Activated CD4-positive, alpha-beta T cell treated with anti-CD3 and anti-CD28 coated beads, Interleukin-2, amount 10 ng/mL, durations not matched to agents 24 days and 14 days (primary cell): ENCODE measurements around the gene RBSN. TPM values are rescaled to one million over a fixed set of nuclear protein-coding genes. Genes with fewer than 3 reads are reported as not detected.

Experiments
- DNase-seq: peaks from one replicate; pipeline ENCODE4 v3.0.0; 2022
- H3K27ac Mint-ChIP-seq: one replicate; pipeline ENCODE4 v1.8.0; 2022; ENCODE audit warnings: mild to moderate bottlenecking, mixed read lengths
- H3K27me3 Mint-ChIP-seq: one replicate; pipeline ENCODE4 v1.8.0; 2022; ENCODE audit warnings: mixed read lengths
- H3K36me3 Mint-ChIP-seq: one replicate; pipeline ENCODE4 v1.8.0; 2022; ENCODE audit warnings: low read depth, mild to moderate bottlenecking, mixed read lengths
- H3K4me1 Mint-ChIP-seq: one replicate; pipeline ENCODE4 v1.8.0; 2021; ENCODE audit warnings: mixed read lengths
- H3K4me3 Mint-ChIP-seq: one replicate; pipeline ENCODE4 v1.8.0; 2022; ENCODE audit warnings: mild to moderate bottlenecking, moderate library complexity, mixed read lengths
- H3K9me3 Mint-ChIP-seq: one replicate; pipeline ENCODE4 v1.8.0; 2021; ENCODE audit warnings: mixed read lengths
- intact Hi-C: fragments of 100-400 bp; cut with micrococcal nuclease; formaldehyde crosslinking; loops from one replicate; pipeline ENCODE4 v1.15.1; 2023
- total RNA-seq: library from RNA; stranded (reverse); gene quantifications from 2 replicates; pipeline ENCODE4 v1.2.3, GENCODE V29; 2022

RBSN gene
- total RNA-seq, 1 donor from 2014 or later, result 15.0 TPM

GRCh38 chr3:15043408-15044171 lies 55.4 kb downstream of the RBSN start:
- no peak overlapping the region for H3K4me3 Mint-ChIP-seq
- peaks cover 69% of the 10 kb centered on the region for H3K36me3 Mint-ChIP-seq
- intact Hi-C loops, result no loop called here
- no peaks in the 10 kb centered on the region for H3K27me3 Mint-ChIP-seq
- peaks cover 25% of the 10 kb centered on the region for H3K4me1 Mint-ChIP-seq
- H3K9me3 Mint-ChIP-seq, result no peaks in the 10 kb centered on the region
- no peak for DNase-seq
- H3K27ac Mint-ChIP-seq, result no peak overlapping the region

DNA sequence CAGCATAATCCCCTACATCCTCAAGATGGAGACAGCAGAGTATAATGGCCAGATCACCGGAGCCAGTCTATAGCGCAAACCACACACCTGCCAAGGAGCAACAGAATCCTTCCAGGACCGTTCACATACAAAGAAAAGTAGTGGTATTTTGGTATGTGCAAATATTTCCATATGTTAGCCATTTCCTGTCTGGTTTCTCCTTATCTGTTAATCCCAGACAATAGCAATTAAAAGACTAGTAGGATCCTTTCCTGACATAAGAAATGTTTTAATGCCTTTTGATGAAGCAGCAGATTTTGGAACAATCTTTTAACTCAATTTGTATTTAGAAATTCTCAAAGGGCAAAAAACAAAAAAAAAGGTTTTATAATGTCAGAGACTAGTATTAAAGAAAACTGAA lies 56.0 kb downstream of the RBSN start:
- H3K4me3 Mint-ChIP-seq, result no peak overlapping the region
- intact Hi-C loops, result no loop called here
- H3K27me3 Mint-ChIP-seq, result no peaks in the 10 kb centered on the region
- no peaks in the 10 kb centered on the region for H3K9me3 Mint-ChIP-seq
- no peak for DNase-seq
- H3K4me1 Mint-ChIP-seq, result peaks cover 25% of the 10 kb centered on the region
- peaks cover 68% of the 10 kb centered on the region for H3K36me3 Mint-ChIP-seq
- no peak overlapping the region for H3K27ac Mint-ChIP-seq

DNA sequence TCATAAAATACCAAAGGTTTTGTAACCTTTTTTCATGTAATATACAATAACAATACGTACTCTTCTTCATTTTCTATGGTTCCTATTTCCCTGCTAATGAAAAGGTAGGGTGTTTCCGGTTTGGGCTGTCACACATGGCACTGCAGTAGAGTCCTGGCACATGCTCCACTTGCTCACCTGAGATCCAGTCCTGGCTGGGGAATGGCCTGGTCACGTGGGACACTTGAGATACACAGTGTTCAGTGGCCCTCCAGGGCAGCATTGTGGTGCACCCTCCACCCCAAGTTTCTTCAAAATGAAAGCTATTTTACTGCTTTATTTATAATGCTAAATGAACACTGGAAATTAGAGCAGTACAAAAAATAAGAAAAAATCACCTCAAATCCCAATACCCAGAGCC lies 57.0 kb downstream of the RBSN start:
- Mint-ChIP-seq H3K9me3 (no peaks in the 10 kb centered on the region), H3K36me3 (peaks cover 69% of the 10 kb centered on the region), H3K27ac (no peak overlapping the region), H3K4me3 (no peak overlapping the region), H3K27me3 (no peaks in the 10 kb centered on the region), H3K4me1 (peaks cover 24% of the 10 kb centered on the region)
- DNase-seq, result no peak
- intact Hi-C loops, result no loop called here

- DNase-seq, result no peak
- intact Hi-C loops, result no loop called here
These were observed 58.1 kb downstream of the RBSN start for GRCh38 chr3:15040844-15041243.

DNA sequence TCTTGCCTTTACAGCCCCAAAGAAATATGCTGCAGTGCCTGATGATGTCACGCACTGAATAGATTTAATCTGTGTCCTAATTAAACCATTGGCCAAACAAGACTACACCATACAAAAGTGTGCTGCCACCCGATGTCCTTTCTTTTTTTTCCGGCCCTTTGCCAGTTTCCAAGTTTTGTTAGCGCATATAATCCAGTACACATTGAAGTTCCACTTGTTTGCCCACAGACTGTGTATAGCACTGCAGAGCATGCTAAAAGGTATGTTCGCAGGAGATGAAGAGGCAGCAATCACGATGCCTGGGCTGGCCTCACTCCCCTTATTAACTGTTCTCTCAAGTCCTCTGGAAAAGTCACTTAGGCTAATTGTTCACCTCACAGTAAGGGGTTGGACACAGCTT lies 60.6 kb downstream of the RBSN start:
- no peaks in the 10 kb centered on the region for H3K27me3 Mint-ChIP-seq
- H3K9me3 Mint-ChIP-seq, result no peaks in the 10 kb centered on the region
- peaks cover 54% of the 10 kb centered on the region for H3K36me3 Mint-ChIP-seq
- no peak for DNase-seq
- H3K27ac Mint-ChIP-seq, result no peak overlapping the region
- intact Hi-C loops, result no loop called here
- no peaks in the 10 kb centered on the region for H3K4me1 Mint-ChIP-seq
- no peak overlapping the region for H3K4me3 Mint-ChIP-seq

More at GRCh38 chr3:15040844-15041243, 58.1 kb downstream of the RBSN start:
- Mint-ChIP-seq H3K27me3 (no peaks in the 10 kb centered on the region), H3K36me3 (peaks cover 66% of the 10 kb centered on the region), H3K9me3 (no peaks in the 10 kb centered on the region), H3K4me1 (peaks cover 18% of the 10 kb centered on the region), H3K27ac (peak overlapping the region; percentile 49), H3K4me3 (no peak overlapping the region)

- no peaks in the 10 kb centered on the region for H3K4me1 Mint-ChIP-seq
- DNase-seq, result no peak
- peaks cover 55% of the 10 kb centered on the region for H3K36me3 Mint-ChIP-seq
- H3K27me3 Mint-ChIP-seq, result no peaks in the 10 kb centered on the region
- no peak overlapping the region for H3K27ac Mint-ChIP-seq
- H3K9me3 Mint-ChIP-seq, result no peaks in the 10 kb centered on the region
- H3K4me3 Mint-ChIP-seq, result no peak overlapping the region
- intact Hi-C loops, result no loop called here
These were observed 65.8 kb downstream of the RBSN start for GRCh38 chr3:15033103-15033502.

DNA sequence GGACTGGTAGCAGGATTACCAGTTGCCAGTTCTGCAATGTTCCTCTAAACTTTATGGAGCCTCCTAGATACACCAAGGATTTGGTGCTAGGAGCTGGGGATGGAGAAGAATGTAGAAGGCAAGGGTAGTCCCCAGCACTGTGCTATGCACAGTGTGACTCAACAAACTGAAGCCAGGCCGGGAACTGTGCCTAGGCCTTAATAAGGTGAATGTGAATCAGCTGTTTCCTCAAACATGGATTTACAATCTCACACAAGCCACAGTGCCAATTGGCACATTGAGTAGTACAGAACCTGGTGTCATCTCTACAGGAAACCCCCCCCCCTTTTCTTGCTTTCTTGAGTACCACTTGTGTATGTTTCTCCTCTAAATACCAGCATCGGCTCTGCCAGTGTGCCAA lies 66.3 kb downstream of the RBSN start:
- Mint-ChIP-seq H3K27ac (no peak overlapping the region), H3K36me3 (peaks cover 54% of the 10 kb centered on the region), H3K9me3 (no peaks in the 10 kb centered on the region), H3K4me3 (no peak overlapping the region), H3K27me3 (no peaks in the 10 kb centered on the region), H3K4me1 (no peaks in the 10 kb centered on the region)
- no peak for DNase-seq
- intact Hi-C loops, result no loop called here

- Mint-ChIP-seq H3K9me3 (no peaks in the 10 kb centered on the region), H3K36me3 (peaks cover 57% of the 10 kb centered on the region), H3K27ac (no peak overlapping the region), H3K4me1 (no peaks in the 10 kb centered on the region), H3K27me3 (no peaks in the 10 kb centered on the region), H3K4me3 (no peak overlapping the region)
- DNase-seq, result no peak
- intact Hi-C loops, result no loop called here
These were observed 69.3 kb downstream of the RBSN start for GRCh38 chr3:15029625-15030024.

DNA sequence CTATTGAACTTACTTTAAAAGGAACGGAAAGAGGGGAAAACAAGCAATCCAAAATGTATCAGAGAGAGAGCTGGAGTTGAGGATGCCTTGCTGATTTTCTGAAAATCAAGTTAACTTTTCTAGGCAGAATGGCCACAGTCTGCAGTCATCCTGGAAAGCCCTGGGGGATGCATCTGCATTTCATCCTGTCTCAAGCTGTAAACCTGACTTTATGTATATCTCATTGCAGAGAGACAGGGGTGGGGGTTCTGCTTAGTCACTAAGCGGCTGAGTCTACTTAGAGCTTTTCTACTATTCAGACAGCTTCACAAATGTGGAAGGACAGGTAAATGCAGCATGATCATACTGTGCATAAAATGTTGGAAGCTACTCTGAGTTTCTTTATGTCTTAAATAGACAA lies 75.2 kb downstream of the RBSN start:
- intact Hi-C loops, result no loop called here
- no peak overlapping the region for H3K27ac Mint-ChIP-seq
- no peaks in the 10 kb centered on the region for H3K9me3 Mint-ChIP-seq
- H3K27me3 Mint-ChIP-seq, result no peaks in the 10 kb centered on the region
- no peak overlapping the region for H3K4me3 Mint-ChIP-seq
- H3K4me1 Mint-ChIP-seq, result no peaks in the 10 kb centered on the region
- DNase-seq, result no peak
- peaks cover 61% of the 10 kb centered on the region for H3K36me3 Mint-ChIP-seq

GRCh38 chr3:15023249-15023648 lies 75.7 kb downstream of the RBSN start:
- intact Hi-C loops, result no loop called here
- no peak for DNase-seq
- no peak overlapping the region for H3K27ac Mint-ChIP-seq
- no peaks in the 10 kb centered on the region for H3K27me3 Mint-ChIP-seq
- H3K9me3 Mint-ChIP-seq, result no peaks in the 10 kb centered on the region
- peaks cover 59% of the 10 kb centered on the region for H3K36me3 Mint-ChIP-seq
- H3K4me3 Mint-ChIP-seq, result no peak overlapping the region
- H3K4me1 Mint-ChIP-seq, result no peaks in the 10 kb centered on the region

Other genes with a start within 250 kb of the RBSN start
- 48.8 and 52.5 TPM in 2 replicates for gene NR2C2, start 151.6 kb downstream of the RBSN start, total RNA-seq
- 103 and 114 TPM in 2 replicates for gene MRPS25, start 33.8 kb downstream of the RBSN start, total RNA-seq
- 25.4 and 29.9 TPM in 2 replicates for gene CAPN7, start 107.1 kb upstream of the RBSN start, total RNA-seq
- 19.5 and 19.8 TPM in 2 replicates for gene SH3BP5, start 233.4 kb upstream of the RBSN start, total RNA-seq